HepG2 (cell line): ENCODE results near the gene IKZF5. TPM values are rescaled to one million over a fixed set of nuclear protein-coding genes. Genes with fewer than 3 reads are reported as not detected.

Experiments
- AHDC1 ChIP-seq: sonication (generic); formaldehyde crosslinking; IDR thresholded peaks from 2 replicates; pipeline ENCODE4 v1.5.1; 2020; ENCODE audit warnings: mild to moderate bottlenecking, missing genetic modification reagents, borderline replicate concordance
- DNMT1 ChIP-seq: sonication (generic); formaldehyde crosslinking; IDR thresholded peaks from 2 replicates; pipeline ENCODE4 v1.5.1; 2020; ENCODE audit warnings: mild to moderate bottlenecking, missing genetic modification reagents
- DRAP1 ChIP-seq: IDR thresholded peaks from 2 replicates; pipeline ENCODE4 v1.6.1; 2016; ENCODE audit warnings: missing genetic modification reagents, missing compliant biosample characterization
- E2F1 ChIP-seq: sonication (generic); formaldehyde crosslinking; IDR thresholded peaks from 2 replicates; pipeline ENCODE4 v1.5.0; 2020; ENCODE audit warnings: missing genetic modification reagents
- IRX3 ChIP-seq: sonication (generic); formaldehyde crosslinking; IDR thresholded peaks from 2 replicates; pipeline ENCODE4 v1.8.1; 2023; ENCODE audit warnings: mild to moderate bottlenecking, low read depth, missing genetic modification reagents, borderline replicate concordance
- PRDM4 ChIP-seq: sonication (generic); formaldehyde crosslinking; IDR thresholded peaks from 2 replicates; pipeline ENCODE4 v1.9.0; 2021; ENCODE audit warnings: missing genetic modification reagents, borderline replicate concordance
- TCF12 ChIP-seq, 2 experiments: fragments of 450-650 bp in 1 of 2; sonication (generic) in 1 of 2; formaldehyde crosslinking in 1 of 2; IDR thresholded peaks; 2 replicates each; pipeline versions ENCODE4 v1.6.1 to v1.8.0; 2017 to 2022; ENCODE audit warnings: antibody characterized with exemption in 1 of 2, mild to moderate bottlenecking in 1 of 2, missing genetic modification reagents in 1 of 2, moderate library complexity in 1 of 2
- ZBTB3 ChIP-seq: sonication (generic); formaldehyde crosslinking; IDR thresholded peaks from 2 replicates; pipeline ENCODE4 v1.4.0; 2020; ENCODE audit warnings: low read depth, mild to moderate bottlenecking, moderate library complexity, missing genetic modification reagents, borderline replicate concordance
- ZBTB39 ChIP-seq: sonication (generic); formaldehyde crosslinking; IDR thresholded peaks from 2 replicates; pipeline ENCODE4 v1.5.0; 2020; ENCODE audit warnings: missing genetic modification reagents
- ZNF329 ChIP-seq: sonication (generic); formaldehyde crosslinking; IDR thresholded peaks from 2 replicates; pipeline ENCODE4 v1.9.0; 2021; ENCODE audit warnings: low read depth, mild to moderate bottlenecking, missing genetic modification reagents
- ZNF343 ChIP-seq: sonication (generic); formaldehyde crosslinking; IDR thresholded peaks from 2 replicates; pipeline ENCODE4 v1.4.0; 2020; ENCODE audit warnings: mild to moderate bottlenecking, missing genetic modification reagents
- ZNF644 ChIP-seq: IDR thresholded peaks from 2 replicates; pipeline ENCODE4 v1.6.1; 2016; ENCODE audit warnings: low read depth
- ZNF784 ChIP-seq: sonication (generic); formaldehyde crosslinking; IDR thresholded peaks from 2 replicates; pipeline ENCODE4 v1.5.1; 2020; ENCODE audit warnings: missing genetic modification reagents, mild to moderate bottlenecking, borderline replicate concordance
- ZSCAN21 ChIP-seq: sonication (generic); formaldehyde crosslinking; IDR thresholded peaks from 2 replicates; pipeline ENCODE4 v1.8.0; 2022; ENCODE audit warnings: mild to moderate bottlenecking, missing genetic modification reagents, moderate library complexity, borderline replicate concordance
- polyA plus RNA-seq, 8 experiments: library from polyadenylated mRNA; depleted of rRNA in 3 of 8; stranded (reverse) in 7 of 8; unstranded in 1 of 8; fragments of >200 nt; fragmentation: Illumina TruSeq in 4 of 8; extraction: Trizol in 4 of 8; gene quantifications; 2 replicates each; pipeline versions ENCODE4 v1.2.1 to v1.2.3, GENCODE V29; 2011 to 2016; ENCODE audit warnings: low read depth in 4 of 8, missing spikeins in 1 of 8, mixed read lengths in 1 of 8; ENCODE audit not compliant: insufficient read depth in 1 of 8
- total RNA-seq, 5 experiments: library from RNA; depleted of rRNA; stranded (reverse); fragments of >200 nt; fragmentation: Illumina TruSeq; extraction: Trizol; gene quantifications; 2 replicates each; pipeline ENCODE4 v1.2.3, GENCODE V29; 2016; ENCODE audit warnings: low read depth in 1 of 5

The IKZF5 gene
- total and polyA plus RNA-seq, 2 of the 13 experiments (the other 11 are each of a cell fraction or from before 2014, with no cell fraction given), result 3.7 to 12.0 TPM

GRCh38 chr10:122980209-122981065, 28.2 kb downstream of the IKZF5 start, which contains the start of gene PSTK (continued):
- TF ChIP-seq AHDC1 (CRISPR knock-in tag) (peak; percentile 65; the same call in 1 of the 2 replicates), IRX3 (CRISPR knock-in tag) (no peak), PRDM4 (CRISPR knock-in tag) (no peak), TCF12 (IDR thresholded peaks at IDR 0.05) (no peak), TCF12 (CRISPR knock-in tag; IDR thresholded peaks at IDR 0.05) (no peak), ZSCAN21 (CRISPR knock-in tag) (peak; percentile 65; the same call in 1 of the 2 replicates), E2F1 (CRISPR knock-in tag) (no peak), ZNF784 (CRISPR knock-in tag) (peak; percentile 45; the same call in 1 of the 2 replicates), ZBTB39 (CRISPR knock-in tag) (no peak), ZNF329 (CRISPR knock-in tag) (no peak; the same call in 1 of the 2 replicates), DRAP1 (CRISPR knock-in tag) (no peak), DNMT1 (CRISPR knock-in tag) (no peak), ZNF644 (CRISPR knock-in tag) (no peak), ZNF343 (CRISPR knock-in tag) (no peak), ZBTB3 (no peak)
